HG03457 (cell line): ENCODE measurements around the gene TFDP1.
"Not testable (repeated sequence)": the region's sequence is repeated elsewhere in the genome, so short reads cannot be mapped to it uniquely, and the experiment has no call there.

Experiments used
- ATAC-seq: cut with Tn5 transposase; IDR thresholded peaks from one replicate; pipeline ENCODE4 v1.9.1; 2021; ENCODE audit warnings: moderate number of reproducible peaks; ENCODE audit not compliant: unreplicated experiment

TFDP1 gene

GRCh38 chr13:113548778-113549621 lies 35.6 kb upstream of the TFDP1 start:
- ATAC-seq, result no peak

- ATAC-seq, result no peak
Observed at GRCh38 chr13:113550453-113550852, 34.1 kb upstream of the TFDP1 start.

GRCh38 chr13:113551081-113552000 lies 33.2 kb upstream of the TFDP1 start:
- ATAC-seq, result no peak

- no peak for ATAC-seq
Observed at GRCh38 chr13:113552079-113552478, 32.5 kb upstream of the TFDP1 start.

- no peak for ATAC-seq
Observed at GRCh38 chr13:113552786-113553434, 31.6 kb upstream of the TFDP1 start.

GRCh38 chr13:113553511-113554332 lies 30.8 kb upstream of the TFDP1 start:
- ATAC-seq, result no peak

GRCh38 chr13:113554333-113554700 lies 30.2 kb upstream of the TFDP1 start:
- no peak for ATAC-seq

- no peak for ATAC-seq
Observed at GRCh38 chr13:113555141-113555540, 29.4 kb upstream of the TFDP1 start.

GRCh38 chr13:113557013-113557412 lies 27.5 kb upstream of the TFDP1 start:
- ATAC-seq, result no peak

GRCh38 chr13:113558461-113558860 lies 26.1 kb upstream of the TFDP1 start:
- no peak for ATAC-seq

GRCh38 chr13:113559061-113559460 lies 25.5 kb upstream of the TFDP1 start:
- ATAC-seq, result no peak

- ATAC-seq, result no peak
Observed at GRCh38 chr13:113559901-113560644, 24.5 kb upstream of the TFDP1 start.

GRCh38 chr13:113560645-113561416 lies 23.7 kb upstream of the TFDP1 start:
- no peak for ATAC-seq

GRCh38 chr13:113561417-113562084 lies 23.0 kb upstream of the TFDP1 start:
- no peak for ATAC-seq

- ATAC-seq, result no peak
Observed at GRCh38 chr13:113562085-113562749, 22.3 kb upstream of the TFDP1 start.

GRCh38 chr13:113562844-113563243 lies 21.7 kb upstream of the TFDP1 start:
- no peak for ATAC-seq

- ATAC-seq, result not testable (repeated sequence)
Observed at GRCh38 chr13:113563511-113563910, 21.0 kb upstream of the TFDP1 start.
